ENCODE results near the gene CSF2RB.

- no peak for TF ChIP-seq CTCF (IDR thresholded peaks at IDR 0.05)
- TF ChIP-seq POLR2A (IDR thresholded peaks at IDR 0.05): no peak
- no peak for TF ChIP-seq EP300 (IDR thresholded peaks at IDR 0.05; ENCODE audit: low read depth)
These were observed 29.1 kb downstream of the CSF2RB start for GRCh38 chr22:36942556-36942955.
